ENCODE results near the gene IFT22.
"Not testable (repeated sequence)": the region's sequence is repeated elsewhere in the genome, so short reads cannot be mapped to it uniquely, and the experiment has no call there.

IFT22 gene

DNA sequence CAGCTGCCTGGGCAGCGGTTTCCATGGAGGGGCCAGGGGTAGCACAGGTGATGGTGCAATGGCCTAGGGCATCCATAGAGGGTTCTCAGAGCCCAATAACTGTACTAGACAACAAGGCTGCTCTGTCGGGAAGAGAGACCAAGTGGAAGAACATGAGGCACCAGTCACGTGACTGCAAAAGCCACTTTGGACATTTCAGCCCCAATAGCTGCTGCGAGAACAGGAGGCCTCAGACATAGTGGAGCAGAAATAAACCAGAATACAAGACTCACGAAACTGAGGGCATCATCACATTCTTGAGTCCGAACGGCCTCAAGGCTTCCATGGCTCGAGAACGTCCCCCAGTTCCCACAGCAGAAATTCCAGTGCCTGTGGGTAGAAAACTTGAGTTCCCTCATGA, 44.5 kb downstream of the IFT22 start:
- DNase-seq: no peak

GRCh38 chr7:101273206-101273605, 48.4 kb downstream of the IFT22 start:
- no peak for DNase-seq

DNA sequence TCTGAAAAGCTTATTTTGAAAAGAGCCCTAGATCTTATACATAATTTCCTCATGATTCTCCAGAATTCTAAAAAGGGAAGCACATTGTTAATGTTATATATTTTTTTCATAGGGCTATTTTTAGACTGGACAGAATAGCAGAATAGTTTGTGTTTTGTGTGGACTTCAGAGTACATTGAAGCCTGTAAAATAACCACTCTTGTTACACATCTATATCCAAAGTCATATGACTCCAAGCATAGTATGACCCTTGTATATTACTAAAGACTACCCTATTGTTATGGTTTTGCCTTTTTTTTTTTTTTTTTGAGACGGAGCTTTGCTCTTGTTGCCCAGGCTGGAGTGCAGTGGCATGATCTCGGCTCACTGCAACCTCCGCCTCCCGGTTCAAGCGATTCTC, 50.6 kb downstream of the IFT22 start:
- DNase-seq: no peak

GRCh38 chr7:101269664-101270063, 51.9 kb downstream of the IFT22 start:
- DNase-seq: no peak

GRCh38 chr7:101265622-101266516, 55.7 kb downstream of the IFT22 start:
- no peak for DNase-seq

DNA sequence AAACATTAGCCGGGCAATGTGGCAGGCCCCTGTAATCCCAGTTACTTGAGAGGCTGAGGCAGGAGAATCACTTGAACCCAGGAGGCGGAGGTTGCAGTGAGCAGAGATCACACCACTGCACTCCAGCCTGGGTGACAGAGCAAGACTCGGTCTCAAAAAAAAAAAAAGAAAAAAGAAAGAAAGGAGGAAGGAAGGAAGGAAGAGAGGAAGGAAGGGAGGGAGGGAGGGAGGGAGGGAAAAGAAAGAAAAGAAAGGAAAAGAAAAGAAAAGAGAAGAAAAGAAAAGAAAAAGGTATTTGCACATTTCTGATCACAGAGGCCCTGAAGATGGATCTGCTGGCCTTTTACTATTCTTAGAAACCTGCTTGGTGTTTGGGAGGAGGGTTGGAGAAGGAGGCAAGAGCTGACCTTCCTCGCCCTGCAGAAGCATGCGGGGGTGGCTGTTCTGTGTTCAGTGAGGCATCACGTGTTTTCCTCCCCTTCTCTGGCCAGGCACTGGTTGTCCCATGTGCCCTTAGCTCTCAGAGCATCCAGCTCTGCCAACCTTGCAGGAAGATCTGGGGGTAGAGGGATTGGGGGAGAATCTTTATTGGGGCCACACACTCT, 57.4 kb downstream of the IFT22 start:
- not testable (repeated sequence) for DNase-seq
